Neural crest cell (in vitro differentiated cells): ENCODE data around the gene RBBP8NL. TPM values are rescaled to one million over a fixed set of nuclear protein-coding genes. Genes with fewer than 3 reads are reported as not detected.

Source experiments
- DNase-seq: peaks from one replicate; pipeline ENCODE4 v3.0.0; 2021; ENCODE audit warnings: low read depth, mixed read lengths, low spot score
- H3K27ac Mint-ChIP-seq: one replicate; pipeline ENCODE4 v1.8.0; 2021; ENCODE audit warnings: mild to moderate bottlenecking, mixed read lengths; ENCODE audit not compliant: unreplicated experiment
- H3K27me3 Mint-ChIP-seq: 2 replicates; pipeline ENCODE4 v1.8.0; 2021; ENCODE audit warnings: low read depth, mild to moderate bottlenecking, mixed read lengths
- H3K36me3 Mint-ChIP-seq: 2 replicates; pipeline ENCODE4 v1.8.0; 2021; ENCODE audit warnings: low read depth, mild to moderate bottlenecking, mixed read lengths
- H3K4me1 Mint-ChIP-seq: 2 replicates; pipeline ENCODE4 v1.8.0; 2021; ENCODE audit warnings: mixed read lengths
- H3K4me3 Mint-ChIP-seq: one replicate; pipeline ENCODE4 v1.8.0; 2021; ENCODE audit warnings: mild to moderate bottlenecking, mixed read lengths
- H3K9me3 Mint-ChIP-seq: 2 replicates; pipeline ENCODE4 v1.8.0; 2021; ENCODE audit warnings: mixed read lengths
- CTCF ChIP-seq: fragments of 200-600 bp; sonication (generic); conservative IDR thresholded peaks from 2 replicates; pipeline ENCODE4 v1.5.0; 2021; ENCODE audit warnings: antibody characterized with exemption, mild to moderate bottlenecking
- total RNA-seq: library from RNA; stranded (reverse); gene quantifications from 2 replicates; pipeline ENCODE4 v1.2.1, GENCODE V29; 2021

RBBP8NL gene
- total RNA-seq, 1 donor from 2014 or later = not detected

GRCh38 chr20:62371588-62372041 lies 55.7 kb downstream of the RBBP8NL start:
- H3K4me3 Mint-ChIP-seq = no peak overlapping the region
- no peak for DNase-seq
- peaks cover 10% of the 10 kb centered on the region for H3K27me3 Mint-ChIP-seq
- no peaks in the 10 kb centered on the region for H3K9me3 Mint-ChIP-seq
- no peak overlapping the region for H3K27ac Mint-ChIP-seq
- H3K36me3 Mint-ChIP-seq = no peaks in the 10 kb centered on the region
- no peak for TF ChIP-seq CTCF
- H3K4me1 Mint-ChIP-seq = peaks cover 11% of the 10 kb centered on the region

GRCh38 chr20:62370807-62371587 lies 56.3 kb downstream of the RBBP8NL start:
- Mint-ChIP-seq H3K27me3 (peaks cover 10% of the 10 kb centered on the region), H3K36me3 (no peaks in the 10 kb centered on the region), H3K9me3 (no peaks in the 10 kb centered on the region), H3K4me3 (no peak overlapping the region), H3K27ac (no peak overlapping the region), H3K4me1 (peaks cover 11% of the 10 kb centered on the region)
- no peak for DNase-seq
- no peak for TF ChIP-seq CTCF

- no peak for TF ChIP-seq CTCF
- Mint-ChIP-seq H3K27me3 (peaks cover 10% of the 10 kb centered on the region), H3K27ac (peak overlapping the region; percentile 6), H3K4me3 (peak overlapping the region; percentile 46), H3K36me3 (no peaks in the 10 kb centered on the region), H3K9me3 (no peaks in the 10 kb centered on the region), H3K4me1 (peaks cover 11% of the 10 kb centered on the region)
- no peak for DNase-seq
Measured at GRCh38 chr20:62370115-62370806, 57.1 kb downstream of the RBBP8NL start.

DNA sequence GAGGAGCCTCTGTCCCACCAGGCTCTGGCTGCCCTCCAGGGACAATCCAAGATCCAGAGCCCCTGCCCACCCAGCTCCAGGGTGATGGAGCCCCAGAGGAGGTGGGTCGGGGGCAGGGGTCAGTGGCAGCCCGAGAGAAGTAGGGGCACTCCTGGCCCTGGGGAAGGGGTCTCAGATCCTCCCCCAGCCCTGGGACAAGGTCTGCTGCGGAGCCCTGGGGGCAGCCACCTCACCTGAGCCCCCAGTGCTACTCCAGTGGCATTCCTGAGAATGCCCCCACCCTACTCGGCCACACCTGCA lies 57.6 kb downstream of the RBBP8NL start:
- no peak for TF ChIP-seq CTCF
- Mint-ChIP-seq H3K4me1 (peaks cover 11% of the 10 kb centered on the region), H3K27ac (no peak overlapping the region), H3K27me3 (peaks cover 13% of the 10 kb centered on the region), H3K9me3 (no peaks in the 10 kb centered on the region), H3K36me3 (no peaks in the 10 kb centered on the region), H3K4me3 (no peak overlapping the region)
- DNase-seq = no peak

GRCh38 chr20:62368976-62369814 lies 58.1 kb downstream of the RBBP8NL start:
- peak; percentile 71 for TF ChIP-seq CTCF

More at GRCh38 chr20:62368976-62369814, 58.1 kb downstream of the RBBP8NL start:
- Mint-ChIP-seq H3K27ac (peak overlapping the region; percentile 27), H3K36me3 (no peaks in the 10 kb centered on the region), H3K4me1 (peaks cover 11% of the 10 kb centered on the region), H3K9me3 (no peaks in the 10 kb centered on the region), H3K4me3 (peak overlapping the region; percentile 74), H3K27me3 (peaks cover 13% of the 10 kb centered on the region)
- DNase-seq = peak; percentile 58
